HG03139 (cell line): ENCODE measurements around the gene FAM76A.
"Not testable (repeated sequence)": the region's sequence is repeated elsewhere in the genome, so short reads cannot be mapped to it uniquely, and the experiment has no call there.

ENCODE experiments used
- ATAC-seq: cut with Tn5 transposase; IDR thresholded peaks from one replicate; pipeline ENCODE4 v1.9.1; 2021; ENCODE audit not compliant: unreplicated experiment

The FAM76A gene

DNA sequence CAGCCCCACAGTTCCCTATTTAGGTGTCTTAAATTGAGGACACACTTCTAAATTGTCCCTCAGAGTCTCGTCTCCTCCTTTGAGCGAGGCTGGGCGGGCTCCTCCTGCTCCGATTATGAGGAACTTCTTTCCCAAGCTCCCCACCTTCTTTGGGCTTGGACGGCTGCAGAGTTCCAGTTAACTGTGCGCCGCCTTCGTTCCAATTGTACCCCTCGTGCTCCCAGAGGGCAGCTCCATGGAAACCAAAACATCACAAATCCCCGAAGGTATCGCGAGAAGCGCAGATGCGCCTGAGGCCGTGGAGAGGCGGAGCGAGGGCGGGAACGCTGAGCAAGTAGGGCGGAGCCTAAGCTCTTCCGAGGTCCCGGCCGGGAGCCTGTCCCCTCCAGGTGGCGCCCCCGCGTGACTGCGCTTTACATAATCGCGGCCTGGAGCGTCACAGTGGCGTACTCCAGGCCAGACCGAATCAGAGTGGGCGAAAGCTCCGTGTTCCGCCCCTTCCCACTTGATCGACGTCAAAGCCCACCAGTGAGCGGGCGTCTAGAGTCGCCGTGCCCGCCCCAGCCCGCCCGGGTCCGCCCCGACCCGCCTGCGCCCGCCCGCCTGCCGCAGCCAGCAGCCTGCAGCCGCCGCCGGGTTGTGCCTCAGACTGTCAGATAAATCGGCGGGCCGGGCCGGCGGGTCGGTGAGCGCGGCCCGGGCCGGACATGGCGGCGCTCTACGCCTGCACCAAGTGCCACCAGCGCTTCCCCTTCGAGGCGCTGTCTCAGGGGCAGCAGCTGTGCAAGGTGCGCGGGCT lies at the start of gene FAM76A:
Gene FAM76A (plus strand): TSS at position 588 of the 799 bp plus-strand sequence. CDS start 120 bp downstream, at position 708.
- peak; percentile 95 for ATAC-seq

- no peak for ATAC-seq
These were observed 49.4 kb upstream of the FAM76A start for GRCh38 chr1:27676410-27676809.

DNA sequence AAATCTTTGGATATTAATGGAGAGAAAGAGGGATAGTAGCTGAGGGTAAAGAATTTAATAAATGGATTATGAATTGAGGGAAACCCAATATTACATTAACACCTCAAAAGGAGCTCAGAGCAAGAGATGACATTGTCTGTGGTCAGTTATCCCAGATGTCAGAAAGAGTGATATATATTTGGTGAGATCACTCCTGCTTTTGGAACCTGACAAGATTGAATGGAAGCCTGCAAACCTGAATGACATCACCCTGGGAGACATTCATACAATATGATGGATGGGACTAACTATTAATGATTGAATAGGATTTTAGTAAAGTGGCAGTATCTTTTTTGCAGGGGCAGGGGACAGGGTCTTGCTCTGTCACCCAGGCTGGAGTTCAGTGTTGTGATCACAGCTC lies 47.0 kb upstream of the FAM76A start:
- no peak for ATAC-seq

- ATAC-seq: not testable (repeated sequence)
These were observed 45.5 kb upstream of the FAM76A start for GRCh38 chr1:27680225-27680791.

- not testable (repeated sequence) for ATAC-seq
These were observed 44.2 kb upstream of the FAM76A start for GRCh38 chr1:27681580-27681979.

- ATAC-seq: no peak
These were observed 43.3 kb upstream of the FAM76A start for GRCh38 chr1:27682351-27682944.

DNA sequence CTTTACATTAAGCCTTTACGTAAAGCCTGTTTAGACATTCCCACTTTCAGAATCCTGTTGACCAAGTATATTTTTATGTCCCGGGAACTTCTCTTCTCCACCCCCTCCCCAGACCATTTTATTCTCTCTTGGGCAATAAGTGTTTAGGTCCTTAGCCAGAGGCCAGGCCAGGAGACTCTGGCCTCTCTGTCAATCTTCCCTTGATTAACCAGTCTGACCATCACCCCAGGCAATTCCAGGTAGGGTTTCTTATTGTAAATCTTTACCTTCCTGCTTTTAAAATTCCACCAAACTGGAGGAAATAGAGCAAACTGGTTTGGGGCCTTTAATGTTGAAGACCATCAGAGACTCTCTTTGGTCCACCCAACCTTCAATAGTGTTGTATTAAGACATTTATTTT lies 41.6 kb upstream of the FAM76A start:
- ATAC-seq: no peak

- no peak for ATAC-seq
These were observed 39.4 kb upstream of the FAM76A start for GRCh38 chr1:27686223-27686990.

GRCh38 chr1:27687906-27688305 lies 37.9 kb upstream of the FAM76A start:
- ATAC-seq: no peak

DNA sequence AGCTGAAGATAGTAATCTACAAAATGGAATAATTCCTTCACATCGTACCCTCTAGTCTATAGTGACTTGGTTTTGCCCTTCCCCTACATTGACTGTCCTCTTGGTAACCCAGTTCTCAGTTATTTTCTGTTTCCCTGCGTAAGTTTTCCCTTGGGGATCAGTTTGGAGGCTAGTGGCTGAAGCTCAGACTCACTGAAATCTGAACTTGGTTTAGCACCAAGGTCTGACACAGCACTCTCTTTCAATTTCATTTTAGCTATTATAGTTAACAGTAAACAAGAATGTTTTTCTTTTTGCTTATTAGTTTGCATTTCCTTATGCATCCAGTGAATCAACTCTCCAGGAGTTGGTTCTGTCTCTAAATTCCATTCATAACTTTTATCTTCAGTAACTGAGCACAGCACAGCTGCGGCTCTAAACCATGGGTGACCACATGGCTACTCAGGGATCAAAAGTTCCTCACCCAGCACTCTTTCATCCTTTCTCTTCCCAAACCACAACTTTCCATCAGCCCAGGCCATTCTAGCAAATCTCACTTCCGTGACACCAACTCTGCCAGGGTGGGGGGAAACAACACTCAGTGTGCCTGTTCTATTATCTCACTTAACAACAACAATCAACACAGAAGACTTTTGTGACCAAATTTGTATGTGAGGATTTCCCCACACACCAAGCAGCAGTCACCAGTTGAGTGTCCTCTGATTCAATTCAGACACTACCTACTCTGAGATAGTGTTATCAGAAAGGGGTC lies 36.2 kb upstream of the FAM76A start:
- no peak for ATAC-seq

- no peak for ATAC-seq
These were observed 35.6 kb upstream of the FAM76A start for GRCh38 chr1:27690183-27690582.

DNA sequence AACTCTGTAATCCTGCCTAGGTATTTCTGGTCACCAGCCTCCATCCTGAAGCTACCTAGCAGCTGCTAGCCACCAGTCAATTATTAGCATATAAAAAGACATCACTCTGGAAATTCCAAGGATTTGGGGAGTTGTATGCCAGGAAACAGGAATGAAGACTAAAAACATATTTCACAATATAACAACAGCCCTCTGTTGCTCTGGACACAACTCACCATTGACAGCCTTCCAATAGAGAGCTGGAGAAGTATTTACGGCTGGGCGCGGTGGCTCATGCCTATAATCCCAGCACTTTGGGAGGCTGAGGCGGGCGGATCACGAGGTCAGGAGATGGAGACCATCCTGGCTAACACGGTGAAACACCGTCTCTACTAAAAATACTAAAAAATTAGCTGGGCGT lies 28.9 kb upstream of the FAM76A start:
- ATAC-seq: not testable (repeated sequence)

- no peak for ATAC-seq
These were observed 20.8 kb upstream of the FAM76A start for GRCh38 chr1:27704958-27705357.

GRCh38 chr1:27705545-27705944 lies 20.2 kb upstream of the FAM76A start:
- no peak for ATAC-seq

DNA sequence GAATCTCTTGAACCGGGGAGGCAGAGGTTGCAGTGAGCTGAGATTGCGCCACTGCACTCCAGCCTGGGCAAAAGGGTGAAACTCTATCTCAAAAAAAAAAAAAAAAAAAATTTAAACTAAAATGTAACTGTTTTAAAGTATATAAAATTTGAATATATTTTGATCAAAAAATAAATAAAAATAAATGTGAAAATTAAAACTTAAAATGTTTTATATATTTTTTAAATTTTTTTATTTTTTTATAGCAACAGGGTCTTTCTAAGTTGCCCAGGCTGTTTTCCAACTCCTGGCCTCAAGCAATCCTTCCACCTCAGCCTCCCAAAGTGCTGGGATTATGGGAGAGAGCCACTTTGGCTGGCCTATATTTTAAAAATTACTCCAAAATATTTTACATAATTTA lies 15.2 kb upstream of the FAM76A start:
- no peak for ATAC-seq

GRCh38 chr1:27713139-27713725 lies 12.5 kb upstream of the FAM76A start:
- no peak for ATAC-seq

DNA sequence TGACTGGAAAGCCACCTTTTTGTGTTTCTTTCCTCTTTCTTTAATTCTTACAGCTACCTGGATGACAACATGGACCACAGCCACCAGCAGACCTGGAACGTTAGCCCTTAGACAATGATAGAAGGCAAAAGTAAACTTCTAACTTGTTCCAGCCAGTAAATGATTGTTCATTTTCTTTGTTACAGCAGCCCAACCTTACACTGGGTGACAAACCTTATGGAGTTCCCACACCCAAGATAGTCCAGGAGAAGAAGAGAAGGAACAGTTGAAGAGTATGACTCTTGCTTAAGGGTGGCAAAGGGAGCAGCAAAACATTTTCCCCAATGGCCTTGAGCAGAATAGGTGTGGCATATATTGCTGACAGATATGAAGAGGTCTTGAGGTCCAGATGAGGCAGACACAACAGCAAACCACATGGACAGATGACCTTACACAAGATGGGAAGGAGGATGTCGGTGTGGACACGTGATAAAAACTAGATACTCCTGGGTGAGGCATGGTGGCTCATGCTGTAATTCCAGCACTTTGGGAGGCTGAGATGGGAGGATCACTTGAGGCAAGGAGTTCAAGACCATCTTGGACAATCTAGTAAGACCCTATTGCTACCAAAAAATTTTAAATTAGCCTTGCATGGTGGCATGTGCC lies 11.8 kb upstream of the FAM76A start:
- ATAC-seq: no peak

GRCh38 chr1:27716262-27716895 lies 9.4 kb upstream of the FAM76A start:
- no peak for ATAC-seq
